IPS-18a (cell line): ENCODE data around the gene FECH.
"Not testable (repeated sequence)": the region's sequence is repeated elsewhere in the genome, so short reads cannot be mapped to it uniquely, and the experiment has no call there.

ENCODE experiments used
- H3K27ac ChIP-seq: one replicate; pipeline ENCODE4 v1.5.1; 2013; ENCODE audit warnings: low read length
- H3K27me3 ChIP-seq: one replicate; pipeline ENCODE4 v1.6.1; 2013; ENCODE audit warnings: mild to moderate bottlenecking, low read length; ENCODE audit not compliant: control insufficient read depth, insufficient read depth
- H3K36me3 ChIP-seq: one replicate; pipeline ENCODE4 v1.6.1; 2013; ENCODE audit warnings: low read depth, low read length; ENCODE audit not compliant: control insufficient read depth
- H3K4me1 ChIP-seq: one replicate; pipeline ENCODE4 v1.6.1; 2013; ENCODE audit warnings: low read depth, low read length; ENCODE audit not compliant: control insufficient read depth
- H3K4me3 ChIP-seq: one replicate; pipeline ENCODE4 v1.5.1; 2013; ENCODE audit warnings: low read length
- H3K9ac ChIP-seq: one replicate; pipeline ENCODE4 v1.6.1; 2013; ENCODE audit warnings: mild to moderate bottlenecking, low read length, moderate library complexity
- H3K9me3 ChIP-seq: one replicate; pipeline ENCODE4 v1.6.1; 2013; ENCODE audit warnings: low read depth, low read length; ENCODE audit not compliant: control insufficient read depth

FECH gene

GRCh38 chr18:57522348-57522747, 64.2 kb downstream of the FECH start:
- not testable (repeated sequence) for H3K9me3 ChIP-seq, H3K9ac ChIP-seq, H3K4me1 ChIP-seq, H3K27me3 ChIP-seq, H3K4me3 ChIP-seq, H3K27ac ChIP-seq, H3K36me3 ChIP-seq

- Histone ChIP-seq H3K4me1 (no peaks in the 10 kb centered on the region), H3K27me3 (no peaks in the 10 kb centered on the region), H3K27ac (no peak overlapping the region), H3K36me3 (no peaks in the 10 kb centered on the region), H3K4me3 (no peak overlapping the region), H3K9me3 (no peaks in the 10 kb centered on the region), H3K9ac (no peak overlapping the region)
Measured at GRCh38 chr18:57519668-57520424, 66.7 kb downstream of the FECH start.

DNA sequence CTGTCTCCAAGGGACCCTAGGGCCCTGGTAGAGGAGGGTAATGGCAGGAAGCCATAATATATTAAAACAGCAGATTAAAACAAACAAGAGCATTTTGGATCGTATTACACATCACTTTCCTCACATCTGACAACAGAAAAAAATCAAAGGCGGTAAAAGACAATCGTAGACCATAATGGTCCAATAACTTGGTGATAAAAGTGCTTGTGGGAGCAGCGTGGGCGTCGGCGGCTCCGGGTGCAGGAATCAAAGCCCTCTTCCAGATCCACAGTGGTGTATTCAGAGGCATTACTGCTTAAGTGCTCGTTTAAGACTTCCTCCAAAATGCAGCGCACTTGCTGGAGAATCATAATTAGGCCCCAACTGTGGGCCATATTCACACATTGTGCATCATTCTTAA, 68.0 kb downstream of the FECH start:
- H3K27me3 ChIP-seq: no peaks in the 10 kb centered on the region
- H3K9ac ChIP-seq: no peak overlapping the region
- H3K27ac ChIP-seq: no peak overlapping the region
- no peak overlapping the region for H3K4me3 ChIP-seq
- H3K36me3 ChIP-seq: no peaks in the 10 kb centered on the region
- H3K4me1 ChIP-seq: no peaks in the 10 kb centered on the region
- no peaks in the 10 kb centered on the region for H3K9me3 ChIP-seq

- Histone ChIP-seq H3K27me3 (no peaks in the 10 kb centered on the region), H3K9ac (no peak overlapping the region), H3K4me3 (no peak overlapping the region), H3K9me3 (no peaks in the 10 kb centered on the region), H3K4me1 (no peaks in the 10 kb centered on the region), H3K36me3 (no peaks in the 10 kb centered on the region), H3K27ac (no peak overlapping the region)
Measured at GRCh38 chr18:57516056-57516455, 70.4 kb downstream of the FECH start.

GRCh38 chr18:57505231-57505630, 81.3 kb downstream of the FECH start:
- no peaks in the 10 kb centered on the region for H3K9me3 ChIP-seq
- no peak overlapping the region for H3K4me3 ChIP-seq
- H3K36me3 ChIP-seq: no peaks in the 10 kb centered on the region
- H3K27me3 ChIP-seq: no peaks in the 10 kb centered on the region
- no peaks in the 10 kb centered on the region for H3K4me1 ChIP-seq
- H3K27ac ChIP-seq: no peak overlapping the region
- H3K9ac ChIP-seq: no peak overlapping the region

GRCh38 chr18:57502624-57503023, 83.9 kb downstream of the FECH start:
- Histone ChIP-seq H3K9ac (no peak overlapping the region), H3K4me1 (no peaks in the 10 kb centered on the region), H3K36me3 (no peaks in the 10 kb centered on the region), H3K27ac (no peak overlapping the region), H3K9me3 (no peaks in the 10 kb centered on the region), H3K4me3 (no peak overlapping the region), H3K27me3 (no peaks in the 10 kb centered on the region)

- Histone ChIP-seq H3K27me3 (no peaks in the 10 kb centered on the region), H3K9ac (no peak overlapping the region), H3K36me3 (no peaks in the 10 kb centered on the region), H3K27ac (no peak overlapping the region), H3K9me3 (no peaks in the 10 kb centered on the region), H3K4me1 (no peaks in the 10 kb centered on the region), H3K4me3 (no peak overlapping the region)
Measured at GRCh38 chr18:57498682-57499256, 87.7 kb downstream of the FECH start.
